ENCODE results near the gene SPDYE4. TPM values are rescaled to one million over a fixed set of nuclear protein-coding genes. Genes with fewer than 3 reads are reported as not detected.

The SPDYE4 gene
- total RNA-seq, 2 experiments from 2014 or later = not detected

- DNase-seq = no peak
- Mint-ChIP-seq H3K36me3 (ENCODE audit: low read depth) (no peaks in the 10 kb centered on the region), H3K27me3 (ENCODE audit: low read depth) (no peaks in the 10 kb centered on the region), H3K4me3 (no peak overlapping the region), H3K4me1 (ENCODE audit: low read depth) (no peaks in the 10 kb centered on the region), H3K27ac (no peak overlapping the region), H3K9me3 (no peaks in the 10 kb centered on the region)
- intact Hi-C loops (cut with micrococcal nuclease) = no loop called here
- CTCF ChIA-PET = interaction anchor here (4.5 kb wide), 1 partner anchor 12 kb away, joined by 15 read pairs; no protein-coding TSS in a partner anchor
Observed at GRCh38 chr17:8797621-8798175, 39.4 kb upstream of the SPDYE4 start.

DNA sequence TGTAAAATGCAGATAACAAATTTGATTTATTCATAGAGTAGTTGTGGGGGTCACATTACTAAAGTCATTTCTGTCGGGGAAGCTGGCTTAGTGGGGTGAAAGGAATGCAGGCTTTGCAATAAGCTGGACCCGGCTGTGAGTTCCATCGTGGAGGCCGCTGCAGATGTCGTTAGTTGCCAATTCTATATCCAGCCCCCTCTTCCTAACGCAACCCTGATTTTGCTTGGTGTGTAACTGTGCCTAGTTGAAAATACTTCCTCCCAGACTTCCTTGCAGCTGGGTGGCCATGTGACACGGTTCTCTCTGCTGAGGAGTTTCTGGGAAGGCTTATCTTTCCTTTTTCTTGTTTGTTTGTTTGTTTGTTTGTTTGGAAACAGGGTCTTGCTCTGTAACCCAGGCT, 36.3 kb upstream of the SPDYE4 start:
- CTCF ChIA-PET = interaction anchor here (4.5 kb wide), 1 partner anchor 9 kb away, joined by 15 read pairs; no protein-coding TSS in a partner anchor
- Mint-ChIP-seq H3K27me3 (ENCODE audit: low read depth) (no peaks in the 10 kb centered on the region), H3K36me3 (ENCODE audit: low read depth) (no peaks in the 10 kb centered on the region), H3K4me1 (ENCODE audit: low read depth) (no peaks in the 10 kb centered on the region), H3K9me3 (peaks cover 2% of the 10 kb centered on the region), H3K4me3 (no peak overlapping the region), H3K27ac (no peak overlapping the region)
- no peak for DNase-seq
- intact Hi-C loops (cut with micrococcal nuclease) = no loop called here

DNA sequence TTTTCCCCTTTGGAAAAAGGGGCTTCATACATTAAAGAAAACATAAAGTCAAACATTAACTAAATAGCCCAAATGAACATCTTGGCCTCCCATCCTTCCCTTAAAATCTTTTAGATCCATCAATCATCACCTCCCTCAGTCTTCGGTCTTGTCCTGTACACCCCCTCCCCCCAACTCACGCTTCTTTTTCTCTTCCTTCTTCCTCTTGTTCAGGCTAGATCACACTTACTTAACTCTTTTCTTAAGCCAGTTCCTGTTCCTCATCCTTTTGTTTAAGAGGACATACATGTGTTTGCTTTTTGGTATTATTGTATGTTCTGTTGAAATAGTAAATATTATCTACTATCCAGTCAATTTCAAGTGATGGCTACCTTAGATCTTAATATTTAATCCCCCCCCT, 35.3 kb upstream of the SPDYE4 start:
- Mint-ChIP-seq H3K9me3 (peaks cover 2% of the 10 kb centered on the region), H3K4me3 (no peak overlapping the region), H3K27me3 (ENCODE audit: low read depth) (no peaks in the 10 kb centered on the region), H3K27ac (no peak overlapping the region), H3K4me1 (ENCODE audit: low read depth) (no peaks in the 10 kb centered on the region), H3K36me3 (ENCODE audit: low read depth) (no peaks in the 10 kb centered on the region)
- intact Hi-C loops (cut with micrococcal nuclease) = no loop called here
- DNase-seq = no peak
- CTCF ChIA-PET = interaction anchor here (1.2 kb wide), 1 partner anchor 202 kb away, joined by 3 read pairs; no protein-coding TSS in a partner anchor

DNA sequence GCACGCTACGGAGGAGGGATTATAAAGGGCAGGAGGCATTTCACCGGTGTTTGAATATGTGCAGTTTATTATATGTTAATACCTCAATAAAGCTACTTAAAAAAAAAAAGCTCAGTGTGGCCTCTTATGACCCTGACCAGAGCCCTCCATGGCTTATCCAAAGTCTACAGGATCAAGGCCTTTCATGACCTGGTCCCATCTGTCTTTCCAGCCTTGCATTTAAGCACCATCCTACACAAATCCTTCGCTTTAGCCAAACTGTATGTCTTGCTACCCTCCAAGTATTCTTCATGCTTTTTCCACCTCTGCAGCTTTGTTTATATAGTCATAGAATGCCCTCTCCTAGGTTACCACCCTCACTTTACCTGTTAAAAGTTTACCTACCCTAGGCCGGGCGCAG, 34.3 kb upstream of the SPDYE4 start:
- CTCF ChIA-PET = interaction anchor here (0.8 to 1.2 kb wide), 2 partner anchors 13 to 203 kb away, joined by 3 read pairs; no protein-coding TSS in a partner anchor
- H3K27me3 Mint-ChIP-seq (ENCODE audit: low read depth) = no peaks in the 10 kb centered on the region
- no peak overlapping the region for H3K4me3 Mint-ChIP-seq
- H3K9me3 Mint-ChIP-seq = peaks cover 2% of the 10 kb centered on the region
- H3K27ac Mint-ChIP-seq = no peak overlapping the region
- intact Hi-C loops (cut with micrococcal nuclease) = no loop called here
- no peaks in the 10 kb centered on the region for H3K4me1 Mint-ChIP-seq (ENCODE audit: low read depth)
- no peak for DNase-seq
- H3K36me3 Mint-ChIP-seq (ENCODE audit: low read depth) = no peaks in the 10 kb centered on the region

- peak; percentile 29 for DNase-seq
Observed at GRCh38 chr17:8791910-8792270, 33.5 kb upstream of the SPDYE4 start.

GRCh38 chr17:8791248-8791909, 33.0 kb upstream of the SPDYE4 start:
- intact Hi-C loops (cut with micrococcal nuclease) = no loop called here
- Mint-ChIP-seq H3K27ac (no peak overlapping the region), H3K9me3 (peaks cover 2% of the 10 kb centered on the region), H3K4me1 (ENCODE audit: low read depth) (no peaks in the 10 kb centered on the region), H3K27me3 (ENCODE audit: low read depth) (no peaks in the 10 kb centered on the region), H3K4me3 (no peak overlapping the region), H3K36me3 (ENCODE audit: low read depth) (no peaks in the 10 kb centered on the region)
- CTCF ChIA-PET = interaction anchor here (0.6 to 0.8 kb wide), 2 partner anchors 12 to 20 kb away, joined by 3 read pairs; no protein-coding TSS in a partner anchor
- no peak for DNase-seq

More at GRCh38 chr17:8791910-8792270, 33.5 kb upstream of the SPDYE4 start:
- H3K27me3 Mint-ChIP-seq (ENCODE audit: low read depth) = no peaks in the 10 kb centered on the region
- H3K27ac Mint-ChIP-seq = no peak overlapping the region
- H3K4me1 Mint-ChIP-seq (ENCODE audit: low read depth) = no peaks in the 10 kb centered on the region
- intact Hi-C loops (cut with micrococcal nuclease) = no loop called here
- H3K9me3 Mint-ChIP-seq = peaks cover 2% of the 10 kb centered on the region
- no peaks in the 10 kb centered on the region for H3K36me3 Mint-ChIP-seq (ENCODE audit: low read depth)
- CTCF ChIA-PET = interaction anchor here (0.6 to 0.8 kb wide), 2 partner anchors 12 to 20 kb away, joined by 3 read pairs; no protein-coding TSS in a partner anchor
- no peak overlapping the region for H3K4me3 Mint-ChIP-seq

GRCh38 chr17:8789743-8790142, 31.4 kb upstream of the SPDYE4 start:
- CTCF ChIA-PET = no interaction called here
- intact Hi-C loops (cut with micrococcal nuclease) = loop anchor here (5.0 kb wide), 2 partner anchors 37 to 208 kb away; no protein-coding TSS in a partner anchor
- H3K27me3 Mint-ChIP-seq (ENCODE audit: low read depth) = no peaks in the 10 kb centered on the region
- H3K4me1 Mint-ChIP-seq (ENCODE audit: low read depth) = peaks cover 2% of the 10 kb centered on the region
- H3K4me3 Mint-ChIP-seq = no peak overlapping the region
- H3K27ac Mint-ChIP-seq = no peak overlapping the region
- no peaks in the 10 kb centered on the region for H3K36me3 Mint-ChIP-seq (ENCODE audit: low read depth)
- peaks cover 2% of the 10 kb centered on the region for H3K9me3 Mint-ChIP-seq
- no peak for DNase-seq

DNA sequence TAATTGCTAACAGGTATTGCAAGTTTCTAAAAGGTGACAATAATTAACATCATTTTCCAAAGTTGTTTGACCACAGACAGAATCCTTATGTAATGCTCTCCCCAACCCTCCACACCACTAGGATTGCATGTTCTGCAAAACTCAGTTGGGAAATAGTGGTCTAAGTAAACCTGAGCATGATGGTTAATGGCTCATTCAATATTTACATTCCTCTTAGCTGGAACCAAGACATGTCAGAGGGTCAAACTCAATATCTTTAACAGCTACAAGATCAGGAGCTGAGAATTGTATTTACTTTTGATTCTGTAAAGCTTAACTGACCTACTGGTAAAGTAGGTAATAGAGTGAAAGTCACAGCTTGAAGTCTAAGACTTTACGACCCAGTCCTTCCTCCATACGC, 30.7 kb upstream of the SPDYE4 start:
- H3K27me3 Mint-ChIP-seq (ENCODE audit: low read depth) = no peaks in the 10 kb centered on the region
- CTCF ChIA-PET = no interaction called here
- intact Hi-C loops (cut with micrococcal nuclease) = loop anchor here (5.0 kb wide), 2 partner anchors 37 to 208 kb away; no protein-coding TSS in a partner anchor

GRCh38 chr17:8785547-8786413, 27.4 kb upstream of the SPDYE4 start:
- CTCF ChIA-PET = interaction anchor here (0.5 to 2.8 kb wide), 33 partner anchors 10 to 376 kb away, joined by 3 to 16 read pairs (median 4); partner anchors contain the start of gene MFSD6L
- Mint-ChIP-seq H3K27ac (no peak overlapping the region), H3K27me3 (ENCODE audit: low read depth) (no peaks in the 10 kb centered on the region), H3K4me3 (no peak overlapping the region), H3K36me3 (ENCODE audit: low read depth) (no peaks in the 10 kb centered on the region), H3K9me3 (no peaks in the 10 kb centered on the region), H3K4me1 (ENCODE audit: low read depth) (peaks cover 2% of the 10 kb centered on the region)
- intact Hi-C loops (cut with micrococcal nuclease) = loop anchor here (2.0 to 5.0 kb wide), 3 partner anchors 33 to 375 kb away; no protein-coding TSS in a partner anchor
- DNase-seq = peak; percentile 83

More for the DNA sequence above, 30.7 kb upstream of the SPDYE4 start:
- no peak for DNase-seq
- H3K27ac Mint-ChIP-seq = no peak overlapping the region
- peaks cover 2% of the 10 kb centered on the region for H3K9me3 Mint-ChIP-seq
- H3K4me1 Mint-ChIP-seq (ENCODE audit: low read depth) = peaks cover 2% of the 10 kb centered on the region
- no peaks in the 10 kb centered on the region for H3K36me3 Mint-ChIP-seq (ENCODE audit: low read depth)
- H3K4me3 Mint-ChIP-seq = no peak overlapping the region

GRCh38 chr17:8782176-8782575, 23.8 kb upstream of the SPDYE4 start:
- no peaks in the 10 kb centered on the region for H3K27me3 Mint-ChIP-seq (ENCODE audit: low read depth)
- CTCF ChIA-PET = interaction anchor here (1.2 kb wide), 1 partner anchor 15 kb away, joined by 3 read pairs; no protein-coding TSS in a partner anchor
- H3K27ac Mint-ChIP-seq = no peak overlapping the region
- intact Hi-C loops (cut with micrococcal nuclease) = no loop called here
- H3K4me1 Mint-ChIP-seq (ENCODE audit: low read depth) = peaks cover 2% of the 10 kb centered on the region
- H3K4me3 Mint-ChIP-seq = no peak overlapping the region
- no peaks in the 10 kb centered on the region for H3K9me3 Mint-ChIP-seq
- no peaks in the 10 kb centered on the region for H3K36me3 Mint-ChIP-seq (ENCODE audit: low read depth)
- no peak for DNase-seq

GRCh38 chr17:8781776-8782175, 23.4 kb upstream of the SPDYE4 start:
- no peak for DNase-seq
- Mint-ChIP-seq H3K27ac (no peak overlapping the region), H3K4me1 (ENCODE audit: low read depth) (peaks cover 2% of the 10 kb centered on the region), H3K4me3 (no peak overlapping the region), H3K27me3 (ENCODE audit: low read depth) (no peaks in the 10 kb centered on the region), H3K36me3 (ENCODE audit: low read depth) (no peaks in the 10 kb centered on the region), H3K9me3 (no peaks in the 10 kb centered on the region)
- intact Hi-C loops (cut with micrococcal nuclease) = no loop called here
- CTCF ChIA-PET = interaction anchor here (1.2 kb wide), 1 partner anchor 15 kb away, joined by 3 read pairs; no protein-coding TSS in a partner anchor

GRCh38 chr17:8776881-8777280, 18.5 kb upstream of the SPDYE4 start:
- no peak overlapping the region for H3K27ac Mint-ChIP-seq
- CTCF ChIA-PET = interaction anchor here (0.6 to 1.9 kb wide), 2 partner anchors 9 to 786 kb away, joined by 3 to 16 read pairs; no protein-coding TSS in a partner anchor

More at GRCh38 chr17:8776881-8777280, 18.5 kb upstream of the SPDYE4 start:
- Mint-ChIP-seq H3K36me3 (ENCODE audit: low read depth) (no peaks in the 10 kb centered on the region), H3K9me3 (peaks cover 7% of the 10 kb centered on the region), H3K27me3 (ENCODE audit: low read depth) (peaks cover 7% of the 10 kb centered on the region), H3K4me3 (no peak overlapping the region), H3K4me1 (ENCODE audit: low read depth) (no peaks in the 10 kb centered on the region)
- intact Hi-C loops (cut with micrococcal nuclease) = no loop called here
- no peak for DNase-seq

Data from activated naive CD4-positive, alpha-beta T cell treated with anti-CD3 and anti-CD28 coated beads for 36 hours (primary cell).